Loucy (cell line): Measurements from ENCODE around the gene KANSL2.

Experiments used
- EZH2phosphoT487 ChIP-seq: fragments of 200-600 bp; IDR thresholded peaks from 2 replicates; pipeline ENCODE4 v1.6.1; 2018; ENCODE audit warnings: antibody characterized with exemption, mild to moderate bottlenecking, moderate library complexity, borderline replicate concordance
- TF ChIP-seq, protein P1 (sequence below): fragments of 200-600 bp; sonication (generic); conservative IDR thresholded peaks from 2 replicates; pipeline ENCODE4 v1.5.1; 2014; ENCODE audit warnings: mild to moderate bottlenecking, antibody characterized with exemption, low read length

DNA sequence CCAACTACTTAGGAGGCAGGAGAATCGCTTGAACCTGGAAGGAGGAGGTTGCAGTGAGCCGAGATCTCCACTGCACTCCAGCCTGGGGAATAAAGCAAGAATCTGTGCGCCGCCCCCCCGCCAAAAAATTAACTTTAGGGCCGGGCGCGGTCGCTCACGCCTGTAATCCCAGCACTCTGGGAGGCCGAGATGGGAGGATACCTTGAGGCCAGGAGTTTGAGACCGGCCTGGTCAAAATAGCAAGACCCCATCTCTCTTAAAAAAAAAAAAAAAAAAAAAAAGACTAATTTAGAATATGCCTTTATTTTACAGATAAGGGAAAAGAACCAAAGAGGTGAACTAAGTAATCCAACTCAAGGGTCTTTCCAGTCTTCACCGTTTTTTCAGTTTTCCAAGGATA is 1.2 kb downstream of the KANSL2 start:
- TF ChIP-seq, protein P1, sequence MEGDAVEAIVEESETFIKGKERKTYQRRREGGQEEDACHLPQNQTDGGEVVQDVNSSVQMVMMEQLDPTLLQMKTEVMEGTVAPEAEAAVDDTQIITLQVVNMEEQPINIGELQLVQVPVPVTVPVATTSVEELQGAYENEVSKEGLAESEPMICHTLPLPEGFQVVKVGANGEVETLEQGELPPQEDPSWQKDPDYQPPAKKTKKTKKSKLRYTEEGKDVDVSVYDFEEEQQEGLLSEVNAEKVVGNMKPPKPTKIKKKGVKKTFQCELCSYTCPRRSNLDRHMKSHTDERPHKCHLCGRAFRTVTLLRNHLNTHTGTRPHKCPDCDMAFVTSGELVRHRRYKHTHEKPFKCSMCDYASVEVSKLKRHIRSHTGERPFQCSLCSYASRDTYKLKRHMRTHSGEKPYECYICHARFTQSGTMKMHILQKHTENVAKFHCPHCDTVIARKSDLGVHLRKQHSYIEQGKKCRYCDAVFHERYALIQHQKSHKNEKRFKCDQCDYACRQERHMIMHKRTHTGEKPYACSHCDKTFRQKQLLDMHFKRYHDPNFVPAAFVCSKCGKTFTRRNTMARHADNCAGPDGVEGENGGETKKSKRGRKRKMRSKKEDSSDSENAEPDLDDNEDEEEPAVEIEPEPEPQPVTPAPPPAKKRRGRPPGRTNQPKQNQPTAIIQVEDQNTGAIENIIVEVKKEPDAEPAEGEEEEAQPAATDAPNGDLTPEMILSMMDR: no peak
- no peak for TF ChIP-seq EZH2phosphoT487
